Spleen (tissue), 7 donors: ENCODE measurements around the gene ST7.

Source experiments
- POLR2A ChIP-seq, 3 donors: fragments of 450-650 bp; IDR thresholded peaks; one replicate each; pipeline ENCODE4 v1.5.1; 2017; ENCODE audit warnings: antibody characterized with exemption in 3 of 3, mild to moderate bottlenecking in 1 of 3
- POLR2AphosphoS5 ChIP-seq, 3 donors: sonication (generic); formaldehyde crosslinking; IDR thresholded peaks; one replicate each; pipeline ENCODE4 v1.5.1; 2017; ENCODE audit warnings: antibody characterized with exemption in 3 of 3
- TF ChIP-seq, protein P1 (sequence below), 11 experiments: fragments of 200-600 bp in 7 of 11; fragments of 450-650 bp in 4 of 11; sonication (generic) in 4 of 11; IDR thresholded peaks in 8 of 11; conservative IDR thresholded peaks in 3 of 11; 1 replicate in 7 of 11; 2 replicates in 4 of 11; pipeline versions ENCODE4 v1.4.0 to v1.8.0; 2016 to 2021; ENCODE audit warnings: antibody characterized with exemption in 11 of 11, inconsistent platforms in 4 of 11, mild to moderate bottlenecking in 1 of 11
- donor health status: DM: no; HTN: no; CAD: no; lungs with moderate emphysema.
- donor health status: DM: no; HTN: no; CAD: no.
- donor health status: DM: no; HTN: no; CAD: no.

DNA sequence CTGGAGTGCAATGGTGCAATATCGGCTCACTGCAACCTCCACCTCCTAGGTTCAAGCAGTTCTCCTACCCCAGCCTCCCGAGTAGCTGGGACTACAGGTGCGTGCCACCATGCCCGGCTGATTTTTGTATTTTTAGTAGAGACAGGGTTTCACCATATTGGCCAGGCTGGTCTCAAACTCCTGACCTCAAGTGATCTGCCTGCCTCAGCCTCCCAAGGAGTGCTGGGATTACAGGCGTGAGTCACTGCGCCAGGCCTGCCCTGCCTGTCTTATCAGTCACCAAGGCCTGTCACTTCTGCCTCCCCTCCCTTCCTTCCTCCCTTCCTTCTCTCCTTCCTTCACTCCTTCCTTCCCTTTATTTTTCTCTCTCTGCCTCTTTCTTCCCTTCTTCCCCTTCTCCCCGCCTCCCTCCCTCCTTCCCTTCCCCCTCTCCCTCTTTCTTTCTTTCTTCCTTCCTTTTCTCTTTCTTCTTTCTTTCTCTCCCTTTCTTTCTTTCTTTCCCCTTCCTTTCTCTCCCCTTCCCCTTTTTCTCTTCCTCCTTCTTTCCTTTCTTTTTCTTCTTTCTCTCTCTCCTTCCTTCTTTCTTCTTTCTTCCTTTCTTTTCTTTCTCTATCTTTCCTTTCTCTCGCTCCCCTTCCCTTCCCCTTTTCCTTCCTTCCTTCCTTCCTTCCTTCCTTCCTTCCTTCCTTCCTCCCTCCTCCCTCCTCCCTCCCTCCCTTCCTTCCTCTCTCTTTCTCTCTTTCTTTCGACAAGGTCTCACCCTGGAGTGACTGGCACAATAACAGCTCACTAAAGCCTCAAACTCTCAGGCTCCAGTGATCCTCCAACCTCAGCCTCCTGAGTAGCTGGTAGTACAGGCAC is 3.1 kb upstream of the ST7 start:
- TF ChIP-seq, protein P1, sequence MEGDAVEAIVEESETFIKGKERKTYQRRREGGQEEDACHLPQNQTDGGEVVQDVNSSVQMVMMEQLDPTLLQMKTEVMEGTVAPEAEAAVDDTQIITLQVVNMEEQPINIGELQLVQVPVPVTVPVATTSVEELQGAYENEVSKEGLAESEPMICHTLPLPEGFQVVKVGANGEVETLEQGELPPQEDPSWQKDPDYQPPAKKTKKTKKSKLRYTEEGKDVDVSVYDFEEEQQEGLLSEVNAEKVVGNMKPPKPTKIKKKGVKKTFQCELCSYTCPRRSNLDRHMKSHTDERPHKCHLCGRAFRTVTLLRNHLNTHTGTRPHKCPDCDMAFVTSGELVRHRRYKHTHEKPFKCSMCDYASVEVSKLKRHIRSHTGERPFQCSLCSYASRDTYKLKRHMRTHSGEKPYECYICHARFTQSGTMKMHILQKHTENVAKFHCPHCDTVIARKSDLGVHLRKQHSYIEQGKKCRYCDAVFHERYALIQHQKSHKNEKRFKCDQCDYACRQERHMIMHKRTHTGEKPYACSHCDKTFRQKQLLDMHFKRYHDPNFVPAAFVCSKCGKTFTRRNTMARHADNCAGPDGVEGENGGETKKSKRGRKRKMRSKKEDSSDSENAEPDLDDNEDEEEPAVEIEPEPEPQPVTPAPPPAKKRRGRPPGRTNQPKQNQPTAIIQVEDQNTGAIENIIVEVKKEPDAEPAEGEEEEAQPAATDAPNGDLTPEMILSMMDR (IDR thresholded peaks at IDR 0.05 in 8 of 11, conservative IDR thresholded peaks at IDR 0.05 in 3 of 11), result no peak
- TF ChIP-seq POLR2A (IDR thresholded peaks at IDR 0.05), result no peak
- TF ChIP-seq POLR2AphosphoS5 (IDR thresholded peaks at IDR 0.05), result no peak
